Duodenal mucosa (tissue), 2 donors: ENCODE results near the gene RUFY3.

Experiments
- H3K27ac ChIP-seq: one replicate; pipeline ENCODE4 v1.7.0; 2013; ENCODE audit warnings: low read depth, low read length
- H3K27me3 ChIP-seq, 2 donors: one replicate each; pipeline ENCODE4 v1.7.0; 2013; ENCODE audit warnings: low read length in 2 of 2, control low read depth in 1 of 2; ENCODE audit not compliant: insufficient read depth in 2 of 2, control insufficient read depth in 1 of 2
- H3K36me3 ChIP-seq, 2 donors: one replicate each; pipeline ENCODE4 v1.7.0; 2013; ENCODE audit warnings: low read length in 2 of 2, control low read depth in 1 of 2; ENCODE audit not compliant: insufficient read depth in 2 of 2, control insufficient read depth in 1 of 2
- H3K4me1 ChIP-seq, 2 donors: one replicate each; pipeline ENCODE4 v1.7.0; 2013; ENCODE audit warnings: low read length in 2 of 2, control low read depth in 1 of 2; ENCODE audit not compliant: insufficient read depth in 2 of 2, control insufficient read depth in 1 of 2
- H3K4me3 ChIP-seq, 2 donors: one replicate each; pipeline ENCODE4 v1.7.0; 2013; ENCODE audit warnings: low read length in 2 of 2, low read depth in 1 of 2
- H3K9ac ChIP-seq, 2 donors: one replicate each; pipeline ENCODE4 v1.7.0; 2013; ENCODE audit warnings: low read length in 2 of 2, low read depth in 1 of 2
- H3K9me3 ChIP-seq, 2 donors: one replicate each; pipeline ENCODE4 v1.7.0; 2013; ENCODE audit warnings: low read length in 2 of 2, control low read depth in 1 of 2; ENCODE audit not compliant: control insufficient read depth in 1 of 2

The RUFY3 gene

DNA sequence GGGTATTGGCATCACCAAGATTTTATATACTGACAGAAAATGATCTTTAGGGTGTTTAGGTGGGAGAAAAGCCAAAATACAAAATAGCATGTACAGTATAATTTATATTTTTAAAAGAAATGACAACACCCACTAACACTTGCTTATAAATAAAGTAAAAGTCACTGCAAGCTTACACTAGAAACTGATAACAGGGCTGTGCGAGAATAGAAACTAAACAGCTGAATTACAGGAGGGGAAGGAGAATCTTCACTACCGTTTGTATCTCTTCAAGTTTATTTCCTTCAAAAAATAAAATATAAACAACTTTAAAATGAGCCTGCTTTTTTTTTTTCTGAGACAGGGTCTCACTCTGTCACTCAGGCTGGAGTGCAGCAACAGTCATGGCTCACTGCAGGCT, 95.1 kb downstream of the RUFY3 start:
- Histone ChIP-seq H3K27me3 (no peaks in the 10 kb centered on the region), H3K36me3 (peaks cover 18 to 29% of the 10 kb centered on the region in 2 donors), H3K4me3 (no peak overlapping the region), H3K9me3 (no peaks in the 10 kb centered on the region), H3K4me1 (no peaks in the 10 kb centered on the region), H3K27ac (no peak overlapping the region), H3K9ac (no peak overlapping the region)

GRCh38 chr4:70818173-70818855, 96.5 kb downstream of the RUFY3 start:
- no peaks in the 10 kb centered on the region for H3K9me3 ChIP-seq

DNA sequence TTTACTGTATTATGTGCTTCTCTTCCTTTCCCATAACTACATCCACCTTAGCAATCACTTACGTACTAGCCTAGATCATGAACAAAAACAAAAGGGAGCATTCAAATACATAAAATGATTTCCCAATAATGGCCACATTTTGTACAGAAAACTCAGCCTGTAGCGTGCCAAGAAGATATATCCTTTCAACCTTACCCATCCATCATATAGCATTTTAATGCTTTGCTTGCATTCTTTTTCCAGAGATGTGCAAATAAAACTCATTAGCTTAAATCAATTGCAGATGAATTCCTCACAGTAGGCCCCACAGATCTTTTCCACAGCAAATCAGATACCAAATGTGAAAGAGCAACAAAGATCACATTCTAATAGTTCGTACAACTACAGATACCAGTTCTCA, 97.2 kb downstream of the RUFY3 start:
- Histone ChIP-seq H3K4me3 (no peak overlapping the region), H3K9me3 (no peaks in the 10 kb centered on the region), H3K27me3 (no peaks in the 10 kb centered on the region), H3K27ac (no peak overlapping the region), H3K9ac (no peak overlapping the region), H3K4me1 (no peaks in the 10 kb centered on the region), H3K36me3 (peaks cover 27 to 43% of the 10 kb centered on the region in 2 donors)

More at GRCh38 chr4:70818173-70818855, 96.5 kb downstream of the RUFY3 start:
- H3K9ac ChIP-seq = no peak overlapping the region
- no peaks in the 10 kb centered on the region for H3K4me1 ChIP-seq
- H3K27me3 ChIP-seq = no peaks in the 10 kb centered on the region
- no peak overlapping the region for H3K27ac ChIP-seq
- peaks cover 21 to 37% of the 10 kb centered on the region in 2 donors for H3K36me3 ChIP-seq
- H3K4me3 ChIP-seq = no peak overlapping the region

DNA sequence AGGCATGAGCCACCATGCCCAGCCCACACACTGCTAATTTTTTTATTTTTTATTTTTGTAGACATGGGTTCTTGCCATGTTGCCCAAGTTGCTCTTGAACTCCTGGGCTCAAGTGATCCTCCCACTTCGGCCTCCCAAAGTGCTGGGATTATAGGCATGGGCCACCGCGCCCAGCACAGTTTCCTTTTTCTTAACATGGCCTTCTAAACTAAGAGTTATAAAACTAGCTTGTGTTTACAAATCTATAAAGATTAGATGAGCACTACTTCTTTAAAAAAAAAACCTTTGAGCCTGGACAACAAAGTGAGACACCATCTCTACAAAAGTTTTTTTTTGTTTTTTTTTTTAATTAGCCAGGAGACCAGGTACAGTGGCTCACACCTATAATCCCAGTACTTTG, 107.3 kb downstream of the RUFY3 start:
- Histone ChIP-seq H3K27ac (no peak overlapping the region), H3K9me3 (no peaks in the 10 kb centered on the region), H3K36me3 (peaks cover 29 to 69% of the 10 kb centered on the region in 2 donors), H3K4me3 (no peak overlapping the region), H3K9ac (no peak overlapping the region), H3K27me3 (no peaks in the 10 kb centered on the region), H3K4me1 (no peaks in the 10 kb centered on the region)

DNA sequence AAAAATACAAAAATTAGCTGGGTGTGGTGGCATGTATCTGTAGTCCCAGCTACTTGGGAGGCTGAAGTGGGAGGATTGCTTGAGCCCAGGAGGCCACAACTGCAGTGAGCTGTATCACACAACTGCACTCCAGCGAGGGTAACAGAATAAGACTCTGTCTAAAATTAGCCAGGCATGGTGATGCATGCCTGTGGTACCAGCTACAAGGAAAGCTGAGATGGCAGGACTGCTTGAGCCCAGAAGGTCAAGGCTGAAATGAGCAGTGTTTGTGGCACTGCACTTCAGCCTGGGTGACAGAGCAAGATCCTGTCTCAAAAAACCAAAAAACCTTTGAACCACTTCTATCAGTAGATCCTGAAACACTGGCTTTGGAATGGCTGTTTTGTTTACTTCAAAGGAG, 107.7 kb downstream of the RUFY3 start:
- Histone ChIP-seq H3K4me3 (no peak overlapping the region), H3K27ac (no peak overlapping the region), H3K27me3 (no peaks in the 10 kb centered on the region), H3K9ac (no peak overlapping the region), H3K9me3 (no peaks in the 10 kb centered on the region), H3K36me3 (peaks cover 29 to 67% of the 10 kb centered on the region in 2 donors), H3K4me1 (no peaks in the 10 kb centered on the region)

DNA sequence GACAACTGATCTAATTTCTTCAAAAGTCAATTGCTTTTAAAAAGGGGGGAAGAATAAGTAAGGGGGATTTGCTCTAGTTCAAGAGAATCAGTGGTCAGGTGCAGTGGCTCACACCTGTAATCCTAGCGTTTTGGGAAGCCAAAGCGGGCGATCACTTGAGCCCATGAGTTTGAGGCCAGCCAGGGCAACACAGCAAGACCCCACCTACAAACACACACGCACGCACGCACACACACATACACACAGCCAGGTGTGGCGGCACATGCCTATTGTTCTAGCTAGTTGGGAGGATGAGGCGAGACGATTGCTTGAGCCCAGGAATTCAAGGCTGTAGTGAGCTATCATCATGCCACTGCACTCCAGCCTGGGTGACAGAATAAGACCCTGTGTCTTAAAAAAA, 108.3 kb downstream of the RUFY3 start:
- Histone ChIP-seq H3K27me3 (no peaks in the 10 kb centered on the region), H3K9ac (no peak overlapping the region), H3K4me3 (no peak overlapping the region), H3K27ac (no peak overlapping the region), H3K36me3 (peaks cover 29 to 67% of the 10 kb centered on the region in 2 donors), H3K9me3 (no peaks in the 10 kb centered on the region), H3K4me1 (no peaks in the 10 kb centered on the region)

DNA sequence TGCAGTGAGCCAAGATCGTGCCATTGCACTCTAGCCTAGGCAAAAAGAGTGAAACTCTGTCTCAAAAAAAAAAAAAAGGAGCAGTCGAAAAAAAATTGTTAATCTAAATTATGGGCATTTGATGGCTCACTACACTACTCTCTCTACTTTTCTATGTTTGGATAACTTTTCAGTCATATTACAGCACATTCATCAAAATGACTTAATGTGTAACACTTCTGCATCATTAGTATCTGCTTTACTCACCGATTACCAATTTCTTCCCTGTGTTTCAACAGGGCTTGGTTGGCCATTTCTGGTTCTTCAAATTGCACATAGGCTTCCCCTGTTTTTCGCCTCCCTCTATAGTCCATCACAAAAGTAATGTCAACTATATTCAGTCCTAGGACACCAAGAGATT, 109.5 kb downstream of the RUFY3 start:
- H3K9me3 ChIP-seq = no peaks in the 10 kb centered on the region

GRCh38 chr4:70833675-70834074, 111.9 kb downstream of the RUFY3 start:
- Histone ChIP-seq H3K36me3 (peaks cover 23 to 51% of the 10 kb centered on the region in 2 donors), H3K9me3 (no peaks in the 10 kb centered on the region), H3K27ac (no peak overlapping the region), H3K9ac (no peak overlapping the region), H3K4me3 (no peak overlapping the region), H3K27me3 (no peaks in the 10 kb centered on the region), H3K4me1 (peaks cover 9 to 11% of the 10 kb centered on the region in 2 donors)

More for the DNA sequence above, 109.5 kb downstream of the RUFY3 start:
- Histone ChIP-seq H3K27me3 (no peaks in the 10 kb centered on the region), H3K27ac (no peak overlapping the region), H3K4me1 (peaks cover 0 to 1% of the 10 kb centered on the region in 2 donors), H3K4me3 (no peak overlapping the region), H3K36me3 (peaks cover 23 to 63% of the 10 kb centered on the region in 2 donors), H3K9ac (no peak overlapping the region)

GRCh38 chr4:70836081-70836480, 114.3 kb downstream of the RUFY3 start:
- Histone ChIP-seq H3K9ac (no peak overlapping the region), H3K36me3 (peaks cover 16 to 34% of the 10 kb centered on the region in 2 donors), H3K4me3 (no peak overlapping the region), H3K4me1 (peaks cover 9 to 11% of the 10 kb centered on the region in 2 donors), H3K9me3 (no peaks in the 10 kb centered on the region), H3K27me3 (no peaks in the 10 kb centered on the region), H3K27ac (no peak overlapping the region)

GRCh38 chr4:70838204-70838603, 116.4 kb downstream of the RUFY3 start:
- peak overlapping the region; percentile 87 to 96 for H3K9ac ChIP-seq
- H3K4me1 ChIP-seq = peaks cover 9 to 11% of the 10 kb centered on the region in 2 donors
- no peak overlapping the region for H3K27ac ChIP-seq

More at GRCh38 chr4:70838204-70838603, 116.4 kb downstream of the RUFY3 start:
- Histone ChIP-seq H3K4me3 (peak overlapping the region; percentile 90 to 92), H3K27me3 (no peaks in the 10 kb centered on the region), H3K36me3 (peaks cover 2 to 18% of the 10 kb centered on the region in 2 donors), H3K9me3 (no peaks in the 10 kb centered on the region)
